ENCODE data around the gene KCTD16.

Gene KCTD16

DNA sequence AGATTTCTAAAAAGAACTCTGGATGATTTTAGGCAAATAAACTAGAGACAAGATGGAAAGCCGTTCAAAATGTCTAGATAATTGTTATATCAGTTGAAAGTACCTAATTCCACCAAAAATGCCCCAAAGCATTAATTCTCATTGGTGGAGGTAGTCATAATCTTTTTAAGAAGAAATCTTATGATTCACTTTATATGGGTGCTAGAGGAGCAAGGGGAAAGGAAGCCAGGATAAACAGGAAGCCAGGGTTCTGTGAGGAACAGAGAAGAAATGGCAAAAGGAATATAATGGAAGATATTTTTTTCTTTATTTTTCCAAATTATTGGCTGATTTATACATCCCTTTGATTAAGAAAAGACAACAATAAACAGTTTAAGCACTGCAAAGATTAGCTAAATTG, 8.0 kb upstream of the KCTD16 start:
- in situ Hi-C loops (cut with MboI; ENCODE audit: low sequenced_read_pairs) = no loop called here

- in situ Hi-C loops (cut with MboI; ENCODE audit: low sequenced_read_pairs) = no loop called here
Observed at GRCh38 chr5:144166696-144167095, 4.0 kb upstream of the KCTD16 start.

- in situ Hi-C loops (cut with MboI; ENCODE audit: low sequenced_read_pairs) = no loop called here
Observed at GRCh38 chr5:144167998-144168397, 2.7 kb upstream of the KCTD16 start.

- in situ Hi-C loops (cut with MboI; ENCODE audit: low sequenced_read_pairs) = no loop called here
Observed at GRCh38 chr5:144169904-144170275, 783 bp upstream of the KCTD16 start.

DNA sequence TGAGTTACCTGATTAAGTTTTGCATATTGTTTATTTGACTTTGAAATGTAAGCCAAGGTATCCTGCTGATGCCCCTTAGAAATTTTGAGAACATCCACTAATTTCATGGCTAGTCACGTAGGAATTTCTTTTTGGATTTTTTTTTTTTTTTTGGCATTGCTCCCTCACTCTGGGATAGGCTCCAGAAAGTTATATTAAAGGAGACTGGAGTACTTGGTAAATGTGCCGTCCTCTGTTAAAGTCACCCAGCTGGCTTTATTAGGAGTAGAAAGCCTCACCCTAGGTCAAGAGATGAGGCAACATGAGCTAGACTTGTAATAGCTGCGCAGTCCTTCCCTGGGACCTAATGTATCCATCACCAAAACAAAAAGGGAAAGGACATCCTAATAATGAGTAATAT, 3.1 kb downstream of the KCTD16 start:
- in situ Hi-C loops (cut with MboI; ENCODE audit: low sequenced_read_pairs) = no loop called here

GRCh38 chr5:144177548-144177947, 6.9 kb downstream of the KCTD16 start:
- in situ Hi-C loops (cut with MboI; ENCODE audit: low sequenced_read_pairs) = no loop called here

DNA sequence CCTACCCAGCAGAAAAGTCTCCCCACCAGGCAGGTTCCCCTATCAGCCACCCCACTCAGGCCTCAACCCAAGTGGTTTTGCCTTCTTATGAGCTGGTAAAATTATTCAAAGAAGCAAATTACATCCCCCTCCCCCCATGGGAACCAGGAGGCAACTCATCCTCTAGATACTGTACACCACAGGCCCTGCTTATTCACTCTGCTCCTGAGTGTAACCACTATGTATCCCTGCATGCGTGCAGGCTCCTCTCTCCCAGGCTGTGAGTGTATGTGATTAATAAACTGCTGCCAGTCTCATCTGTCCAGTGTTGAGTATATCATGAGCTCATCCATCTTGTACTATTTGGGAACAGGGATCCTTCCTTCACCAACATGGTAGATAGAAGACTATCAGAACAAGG, 8.6 kb downstream of the KCTD16 start:
- in situ Hi-C loops (cut with MboI; ENCODE audit: low sequenced_read_pairs) = no loop called here

DNA sequence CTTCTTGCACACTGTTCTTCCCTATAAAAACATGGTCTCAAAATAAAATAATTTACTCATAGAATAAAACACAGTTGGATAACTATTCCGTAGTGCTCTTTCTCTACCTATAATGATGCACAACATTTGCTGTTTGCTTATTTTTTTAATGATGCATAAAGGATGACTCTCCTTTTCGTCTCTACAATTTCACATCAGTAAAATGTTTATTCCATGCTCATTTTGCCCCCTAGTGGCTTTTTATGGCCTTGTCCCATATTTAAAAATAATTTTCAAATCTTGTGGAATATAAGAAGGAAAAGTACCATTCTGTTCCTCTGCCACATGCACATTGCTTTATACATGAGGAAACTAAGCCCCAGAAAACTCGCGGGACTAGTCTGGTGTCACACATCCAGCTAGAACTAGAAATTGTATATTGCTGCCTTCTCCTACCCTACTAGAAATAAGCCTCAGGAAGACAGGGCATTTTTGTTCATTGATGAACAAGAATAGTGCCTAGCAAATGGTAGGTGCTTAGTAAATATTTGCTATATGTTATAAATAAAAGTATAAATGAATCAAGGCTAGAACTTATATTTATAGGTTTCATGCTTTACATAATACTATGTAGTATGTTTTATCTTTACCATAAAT, 12.7 kb downstream of the KCTD16 start:
- in situ Hi-C loops (cut with MboI; ENCODE audit: low sequenced_read_pairs) = no loop called here

DNA sequence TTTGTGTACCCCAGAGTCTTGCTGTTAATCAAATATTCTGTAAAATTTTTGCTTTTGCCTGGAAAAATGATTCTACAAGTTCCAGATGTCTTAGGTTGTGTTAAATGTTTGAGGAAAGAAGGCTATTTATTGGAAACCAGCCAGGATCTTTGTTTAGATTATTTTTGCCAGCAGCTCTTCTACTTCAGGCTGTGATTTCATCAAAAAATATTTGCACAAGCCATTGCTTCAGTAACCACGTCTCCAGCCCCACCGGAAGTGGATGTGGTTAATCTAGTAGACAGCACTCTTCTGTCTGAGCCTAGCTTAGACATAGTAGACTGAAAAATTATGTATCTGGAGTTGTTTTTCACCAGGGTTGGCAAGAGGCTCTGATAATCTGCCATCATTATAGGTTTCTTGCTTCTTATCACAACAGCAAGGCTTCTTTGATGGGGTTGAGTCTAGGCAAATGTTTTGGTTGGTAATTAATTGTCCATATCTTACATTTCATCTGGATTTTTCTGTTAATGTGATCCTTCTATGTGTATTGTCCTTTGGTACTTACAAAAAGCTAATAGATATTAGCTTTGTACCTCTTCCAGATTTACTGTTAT, 17.1 kb downstream of the KCTD16 start:
- in situ Hi-C loops (cut with MboI; ENCODE audit: low sequenced_read_pairs) = no loop called here

DNA sequence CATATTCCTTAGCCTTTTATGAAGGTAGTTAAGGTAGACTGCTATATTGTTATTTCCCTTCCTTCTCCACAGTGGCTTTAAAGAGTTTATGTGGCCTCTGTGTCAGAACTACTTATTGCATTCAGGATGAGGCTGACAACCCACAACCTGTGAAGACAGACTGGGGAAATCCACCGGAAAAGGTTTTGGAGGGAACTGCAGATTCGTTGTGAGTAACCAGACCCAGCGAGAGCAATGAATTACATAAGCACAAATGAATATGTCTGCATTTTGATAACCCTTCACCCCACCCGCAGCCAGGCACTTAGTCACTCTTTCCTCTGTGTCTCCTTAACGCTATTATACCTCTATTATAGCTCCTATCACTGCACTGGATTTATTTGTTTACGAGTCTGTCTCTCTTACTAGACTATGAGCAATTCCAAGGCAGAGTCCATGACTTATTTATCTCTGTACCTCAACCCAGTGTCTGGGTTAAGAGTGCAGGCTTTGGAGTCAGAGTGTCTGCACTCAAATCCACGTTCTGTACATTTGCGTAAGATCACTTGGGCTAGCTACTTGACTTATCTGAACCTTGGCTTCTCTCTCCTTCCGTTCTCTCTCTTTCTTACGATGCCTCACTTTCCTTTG, 19.2 kb downstream of the KCTD16 start:
- in situ Hi-C loops (cut with MboI; ENCODE audit: low sequenced_read_pairs) = no loop called here

DNA sequence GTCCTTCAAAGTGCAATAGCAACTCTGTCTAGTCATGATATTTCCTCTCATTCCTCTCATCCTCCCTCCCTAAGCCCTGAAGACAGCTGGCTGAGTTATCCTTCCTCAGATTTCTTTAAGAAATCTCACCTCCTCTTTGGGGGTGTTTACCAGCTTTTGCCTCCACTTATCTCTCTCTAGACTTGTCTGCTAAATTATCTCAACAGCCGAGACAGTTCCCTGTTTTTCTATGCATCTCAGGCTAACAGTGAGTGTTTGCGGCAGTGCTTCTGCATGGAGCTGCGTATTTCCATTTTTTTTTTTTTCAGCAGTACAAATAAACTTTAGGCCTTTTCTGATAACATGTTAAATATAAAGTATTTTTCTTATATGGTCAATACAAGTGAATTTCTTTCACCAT, 20.9 kb downstream of the KCTD16 start:
- in situ Hi-C loops (cut with MboI; ENCODE audit: low sequenced_read_pairs) = no loop called here

- in situ Hi-C loops (cut with MboI; ENCODE audit: low sequenced_read_pairs) = no loop called here
Observed at GRCh38 chr5:144191998-144192397, 21.3 kb downstream of the KCTD16 start.

DNA sequence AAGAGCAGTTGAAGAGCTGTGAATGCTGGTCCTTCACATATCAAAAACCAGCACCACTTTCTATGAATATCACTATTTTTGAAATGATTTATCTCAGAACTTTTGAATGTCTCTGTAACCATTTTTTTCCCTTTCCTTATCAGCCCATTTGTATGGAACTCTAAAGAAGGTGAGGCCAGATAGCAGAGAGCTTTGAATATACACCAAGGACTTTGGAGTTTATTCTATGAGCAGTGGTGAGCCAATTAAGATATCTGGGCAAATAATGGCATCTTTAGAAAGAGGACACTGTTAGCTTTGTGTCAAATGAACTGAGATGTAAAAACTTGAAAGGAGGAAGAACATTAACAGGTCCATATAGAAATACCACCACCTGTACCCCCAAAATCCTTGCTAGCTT, 22.0 kb downstream of the KCTD16 start:
- in situ Hi-C loops (cut with MboI; ENCODE audit: low sequenced_read_pairs) = no loop called here

DNA sequence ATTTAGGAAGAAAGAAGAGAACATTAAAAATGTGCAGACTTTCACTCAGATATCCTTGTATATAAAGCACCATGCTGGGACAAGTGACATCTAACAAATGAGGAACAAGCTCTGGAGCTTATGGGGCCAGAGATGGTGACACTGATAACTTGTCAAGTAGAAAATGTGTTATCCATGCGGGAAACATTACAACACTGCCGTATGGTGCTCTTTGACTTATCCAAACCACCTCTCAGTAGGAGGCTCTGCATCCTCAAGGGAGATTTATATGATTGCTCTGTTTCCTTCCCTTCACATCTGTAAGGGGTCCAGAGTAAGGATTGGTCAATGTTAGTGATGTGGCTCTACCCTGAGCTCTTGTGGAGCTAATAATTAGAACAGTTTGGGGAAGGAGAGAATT, 23.5 kb downstream of the KCTD16 start:
- in situ Hi-C loops (cut with MboI; ENCODE audit: low sequenced_read_pairs) = no loop called here

- in situ Hi-C loops (cut with MboI; ENCODE audit: low sequenced_read_pairs) = no loop called here
Observed at GRCh38 chr5:144195448-144195847, 24.8 kb downstream of the KCTD16 start.

GRCh38 chr5:144196612-144197011, 25.9 kb downstream of the KCTD16 start:
- in situ Hi-C loops (cut with MboI; ENCODE audit: low sequenced_read_pairs) = no loop called here

GRCh38 chr5:144198386-144198785, 27.7 kb downstream of the KCTD16 start:
- in situ Hi-C loops (cut with MboI; ENCODE audit: low sequenced_read_pairs) = no loop called here

DNA sequence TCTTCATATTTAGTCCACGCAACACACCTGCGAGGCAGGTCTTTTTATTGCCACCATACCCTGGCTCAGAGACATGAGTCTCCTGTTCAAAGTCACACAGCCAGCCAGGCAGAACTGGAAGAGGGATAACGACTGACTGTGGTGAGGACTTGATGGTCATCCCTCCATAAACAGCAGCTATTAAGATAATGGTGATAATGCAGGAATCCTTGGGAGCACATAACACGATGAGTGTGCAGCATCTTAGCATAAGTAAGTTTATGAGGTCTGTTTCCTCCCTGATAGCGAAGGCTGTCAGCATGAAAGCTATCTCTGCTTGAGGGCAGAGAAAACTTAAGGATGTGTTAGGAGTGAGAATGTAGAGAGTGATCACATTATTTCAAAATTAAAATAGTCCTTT, 30.9 kb downstream of the KCTD16 start:
- in situ Hi-C loops (cut with MboI; ENCODE audit: low sequenced_read_pairs) = no loop called here

DNA sequence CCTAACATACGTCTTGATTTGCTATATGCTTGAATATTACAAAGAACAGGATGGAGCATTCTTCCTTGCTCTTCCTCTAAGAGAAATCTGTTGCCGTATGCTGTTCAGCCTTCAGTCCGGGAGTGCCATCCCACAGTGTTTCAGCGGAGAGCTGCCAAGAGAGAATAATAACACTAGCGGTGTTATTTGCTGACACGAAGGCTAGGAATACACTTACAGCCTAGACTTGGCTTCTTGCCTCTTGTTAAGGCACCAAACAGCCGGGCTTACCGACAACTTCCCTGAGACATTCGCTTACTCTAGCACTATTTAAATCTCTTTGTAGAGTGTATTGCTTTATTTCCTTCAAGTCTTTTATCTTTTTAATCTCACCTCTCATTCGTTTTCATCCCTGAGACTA, 31.4 kb downstream of the KCTD16 start:
- in situ Hi-C loops (cut with MboI; ENCODE audit: low sequenced_read_pairs) = no loop called here

GRCh38 chr5:144202726-144203125, 32.1 kb downstream of the KCTD16 start:
- in situ Hi-C loops (cut with MboI; ENCODE audit: low sequenced_read_pairs) = no loop called here

DNA sequence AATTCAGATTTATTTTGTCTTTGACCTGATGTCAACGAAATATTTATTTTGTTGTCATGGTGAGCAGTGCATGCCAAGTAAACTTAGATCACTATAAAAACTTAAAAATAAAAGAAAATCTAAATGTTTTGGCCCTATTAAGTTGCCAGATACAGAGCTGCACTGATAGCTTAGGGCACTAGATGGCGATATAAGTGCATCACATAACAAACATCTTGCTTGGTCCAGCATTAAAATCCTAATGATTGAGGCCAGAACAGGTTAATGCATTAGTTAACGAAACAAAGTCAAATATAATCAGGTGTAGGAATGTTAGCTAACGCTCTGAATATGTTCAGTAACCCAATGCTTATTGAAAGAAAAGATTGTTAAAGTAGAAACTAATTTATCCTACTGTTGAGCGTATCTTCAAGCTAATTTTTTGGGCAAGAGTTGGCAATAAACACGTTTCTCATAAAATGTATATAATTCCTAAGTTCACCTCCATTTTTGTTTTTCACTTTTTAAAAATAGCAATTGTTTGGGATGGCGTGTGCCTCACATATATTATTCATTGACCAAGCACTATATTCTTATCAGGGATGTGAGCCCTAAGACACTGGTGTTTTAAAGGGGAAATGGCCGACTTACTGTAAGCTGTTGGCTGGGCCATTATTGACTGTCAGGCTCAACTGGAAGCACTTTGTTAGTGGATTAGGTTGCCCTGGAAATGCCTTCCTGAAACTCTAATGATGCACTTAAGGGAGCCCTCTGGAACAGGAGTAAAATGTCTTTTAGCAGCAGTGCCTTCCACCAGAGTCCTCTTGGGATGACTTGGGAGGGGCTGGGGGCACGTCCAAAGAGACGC, 33.3 kb downstream of the KCTD16 start:
- in situ Hi-C loops (cut with MboI; ENCODE audit: low sequenced_read_pairs) = no loop called here

GRCh38 chr5:144205141-144205551, 34.5 kb downstream of the KCTD16 start:
- in situ Hi-C loops (cut with MboI; ENCODE audit: low sequenced_read_pairs) = no loop called here
